GM12874 (cell line): ENCODE data around the gene KCNC2.

ENCODE experiments used
- CTCF ChIP-seq: IDR thresholded peaks from 2 replicates; pipeline ENCODE4 v1.5.1; 2011; ENCODE audit warnings: low read depth, mild to moderate bottlenecking, control low read depth, low read length, moderate library complexity; ENCODE audit not compliant: insufficient read depth

The KCNC2 gene

DNA sequence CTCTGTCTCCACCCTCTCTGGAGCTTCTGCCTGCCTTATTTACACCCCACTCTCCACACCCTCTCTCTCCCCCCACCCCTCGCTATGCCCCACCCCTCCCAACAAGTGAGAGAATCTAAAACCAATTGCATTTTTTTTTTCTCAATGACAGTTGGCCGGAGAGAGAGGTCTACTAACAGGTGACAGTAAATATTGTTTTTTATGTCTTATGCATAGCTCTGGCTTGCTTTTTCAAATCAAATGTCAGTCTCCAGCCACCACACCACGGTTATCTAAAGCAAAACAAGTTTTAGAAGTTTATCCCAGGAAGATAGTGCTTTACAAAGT, at the start of gene KCNC2:
TSS of gene KCNC2 (minus strand) at position 28 of the 327 bp plus-strand sequence.
- TF ChIP-seq CTCF, result no peak

GRCh38 chr12:75259143-75259542, 49.5 kb upstream of the KCNC2 start:
- TF ChIP-seq CTCF, result no peak

GRCh38 chr12:75257510-75257909, 47.9 kb upstream of the KCNC2 start:
- no peak for TF ChIP-seq CTCF

DNA sequence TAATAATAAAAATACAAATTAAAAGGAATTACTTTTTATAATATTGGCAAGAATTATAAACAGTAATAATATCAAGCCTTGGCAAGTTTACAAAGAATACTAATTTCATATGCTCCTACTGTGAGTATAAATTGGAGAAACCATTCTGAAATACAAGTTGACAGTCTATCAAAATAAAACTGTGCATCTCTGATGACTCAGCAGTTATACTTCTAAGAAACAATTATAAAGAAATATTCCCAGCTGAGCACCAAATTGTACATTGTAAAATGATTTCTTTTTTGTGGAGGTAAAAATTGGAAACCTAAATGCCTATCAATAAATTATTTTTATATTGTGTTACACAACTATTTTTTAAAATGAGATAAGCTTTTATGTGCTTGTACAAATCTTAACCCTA, 35.5 kb upstream of the KCNC2 start:
- no peak for TF ChIP-seq CTCF

DNA sequence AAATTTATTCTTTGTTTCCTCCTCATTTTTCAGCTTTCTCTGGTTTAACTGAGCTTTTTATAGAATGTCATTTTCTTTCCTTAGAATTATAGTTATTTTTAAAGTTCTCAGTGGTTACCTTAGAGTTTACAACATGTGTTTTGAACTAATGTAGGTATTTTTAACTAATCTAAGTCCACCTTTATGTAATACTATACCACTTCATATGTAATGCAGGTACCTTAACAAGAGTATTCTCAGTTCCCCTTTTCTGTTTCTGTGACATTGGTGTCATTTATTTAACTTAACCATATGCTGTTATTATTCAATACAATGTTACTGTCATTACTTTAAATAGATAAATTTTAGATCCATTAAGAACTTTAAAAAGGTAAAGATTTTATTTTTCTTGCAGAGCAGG, 30.3 kb upstream of the KCNC2 start:
- TF ChIP-seq CTCF, result no peak

DNA sequence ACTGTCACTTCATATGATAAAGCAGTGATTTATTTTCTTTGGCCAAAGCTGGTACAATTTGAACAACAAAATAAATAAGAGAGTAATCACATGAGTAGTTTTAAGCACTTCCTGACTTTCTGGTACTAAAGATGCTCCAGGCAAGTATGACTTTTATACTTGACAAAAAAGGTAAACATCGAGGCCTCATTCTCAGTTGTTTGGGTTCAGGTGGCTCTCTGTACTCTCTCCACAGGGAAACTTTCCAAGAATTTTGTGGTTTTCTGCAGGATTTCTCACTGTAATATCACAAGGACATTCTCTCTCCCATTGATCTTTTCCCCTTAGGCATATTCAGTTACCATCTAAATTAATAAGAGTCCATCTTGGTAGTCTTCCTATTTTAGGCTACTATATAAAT, 26.6 kb upstream of the KCNC2 start:
- no peak for TF ChIP-seq CTCF

GRCh38 chr12:75227132-75227531, 17.5 kb upstream of the KCNC2 start:
- no peak for TF ChIP-seq CTCF

- TF ChIP-seq CTCF, result no peak
Measured at GRCh38 chr12:75212072-75212471, 2.4 kb upstream of the KCNC2 start.
